Endothelial cell of umbilical vein (primary cell): ENCODE data around the gene GALNT10. TPM values are rescaled to one million over a fixed set of nuclear protein-coding genes. Genes with fewer than 3 reads are reported as not detected.
A peak's percentile ranks its signal among the peaks of the same experiment; 100 is the strongest.

Source experiments
- BruUV-seq: library from RNA; stranded (reverse); fragments of 400-500 nt; replicated peaks from 2 replicates; lab custom pipeline; 2021; lab: Mats Ljungman, UMichigan
- CTCF ChIA-PET: fragments of 300-600, 350-600 bp; sonication (Branson Sonifier 250); formaldehyde crosslinking; loops from one replicate; lab custom pipeline; 2021; ENCODE audit warnings: antibody characterized with exemption, inconsistent platforms; lab: Charles Lee
- POLR2A ChIA-PET: fragments of 300-600, 350-600 bp; sonication (Branson Sonifier 250); formaldehyde crosslinking; loops from one replicate; lab custom pipeline; 2021; ENCODE audit warnings: antibody characterized with exemption, inconsistent platforms; lab: Charles Lee
- DNase-seq: peaks from one replicate; pipeline ENCODE4 v3.0.0-alpha.2; 2011; ENCODE audit warnings: low read depth, low spot score
- FAIRE-seq: peaks from 2 replicates; lab custom pipeline; 2011; peaks lifted over from hg19 to GRCh38; lab: Jason Lieb, UNC
- H2AFZ ChIP-seq: 2 replicates; pipeline ENCODE4 v1.6.0; 2012; ENCODE audit warnings: low read depth, low read length, control low read depth, inconsistent platforms
- H3K27ac ChIP-seq: 2 replicates; pipeline ENCODE4 v1.5.1; 2011; ENCODE audit warnings: low read depth, mild to moderate bottlenecking, control low read depth, low read length, moderate library complexity; ENCODE audit not compliant: insufficient read depth
- H3K27me3 ChIP-seq, 2 experiments: 2 replicates each; pipeline versions ENCODE4 v1.6.0 to v1.6.1; 2011; ENCODE audit warnings: low read length in 2 of 2, mixed read lengths in 1 of 2; ENCODE audit not compliant: control insufficient read depth in 2 of 2, insufficient read depth in 2 of 2
- H3K36me3 ChIP-seq, 2 experiments: 2 replicates in 1 of 2; 3 replicates in 1 of 2; pipeline ENCODE4 v1.5.1; 2011; ENCODE audit warnings: low read length in 2 of 2, mild to moderate bottlenecking in 1 of 2, moderate library complexity in 1 of 2; ENCODE audit not compliant: control insufficient read depth in 2 of 2, insufficient read depth in 2 of 2; ENCODE audit errors: extremely low read depth in 1 of 2
- H3K4me1 ChIP-seq: 3 replicates; pipeline ENCODE4 v1.5.1; 2011; ENCODE audit warnings: mild to moderate bottlenecking, low read length; ENCODE audit not compliant: control insufficient read depth, insufficient read depth; ENCODE audit errors: extremely low read depth
- H3K4me2 ChIP-seq: 2 replicates; pipeline ENCODE4 v1.6.1; 2011; ENCODE audit warnings: low read length, control low read depth, mixed read lengths; ENCODE audit not compliant: insufficient read depth
- H3K4me3 ChIP-seq, 3 experiments: fragments of 200-600 bp in 1 of 3; sonication (generic), shearing (Covaris generic) in 1 of 3; replicated peaks in 1 of 3; 2 replicates each; pipeline ENCODE4 v1.5.1; 2011 to 2016; ENCODE audit warnings: control low read depth in 3 of 3, low read length in 3 of 3, mild to moderate bottlenecking in 2 of 3, inconsistent platforms in 1 of 3, low read depth in 1 of 3, moderate library complexity in 1 of 3; ENCODE audit not compliant: insufficient read depth in 1 of 3
- H3K79me2 ChIP-seq: 2 replicates; pipeline ENCODE4 v1.6.0; 2012; ENCODE audit warnings: low read length, inconsistent platforms; ENCODE audit not compliant: control insufficient read depth, insufficient read depth
- H3K9ac ChIP-seq: replicated peaks from 2 replicates; pipeline ENCODE3; 2011; ENCODE audit warnings: low read length, control low read depth; ENCODE audit not compliant: insufficient read depth; ENCODE audit errors: extremely low read depth
- H3K9me1 ChIP-seq: replicated peaks from 3 replicates; pipeline ENCODE4 v1.6.0; 2011; ENCODE audit warnings: mild to moderate bottlenecking, low read length; ENCODE audit not compliant: control insufficient read depth, insufficient read depth; ENCODE audit errors: extremely low read depth
- H3K9me3 ChIP-seq: replicated peaks from 2 replicates; pipeline ENCODE4 v1.5.1; 2012; ENCODE audit warnings: low read length, inconsistent platforms; ENCODE audit not compliant: control insufficient read depth, insufficient read depth
- H4K20me1 ChIP-seq: replicated peaks from 2 replicates; pipeline ENCODE3; 2011; ENCODE audit warnings: mild to moderate bottlenecking, low read length; ENCODE audit not compliant: control insufficient read depth, insufficient read depth; ENCODE audit errors: extremely low read depth
- CTCF ChIP-seq, 2 donors: IDR thresholded peaks; 1 replicate in 1 of 2; 2 replicates in 1 of 2; pipeline ENCODE4 v1.5.1; 2011; ENCODE audit warnings: low read length in 2 of 2, mild to moderate bottlenecking in 2 of 2, moderate library complexity in 2 of 2, control low read depth in 1 of 2, inconsistent platforms in 1 of 2, low read depth in 1 of 2; ENCODE audit not compliant: insufficient read depth in 1 of 2; ENCODE audit errors: extremely low read depth in 1 of 2
- EZH2 ChIP-seq: IDR thresholded peaks from 2 replicates; pipeline ENCODE4 v1.6.1; 2012; ENCODE audit warnings: borderline replicate concordance, low read depth, mild to moderate bottlenecking, moderate library complexity, low read length, inconsistent platforms; ENCODE audit not compliant: severe bottlenecking
- FOS ChIP-seq: IDR thresholded peaks from 2 replicates; pipeline ENCODE4 v1.6.1; 2011; ENCODE audit warnings: mild to moderate bottlenecking, low read length, moderate library complexity, borderline replicate concordance; ENCODE audit not compliant: insufficient read depth
- GATA2 ChIP-seq: IDR thresholded peaks from 2 replicates; pipeline ENCODE4 v1.7.0; 2011; ENCODE audit warnings: low read depth, mild to moderate bottlenecking, moderate library complexity, mixed read lengths, low read length; ENCODE audit not compliant: insufficient read length, insufficient read depth
- JUN ChIP-seq: IDR thresholded peaks from 2 replicates; pipeline ENCODE4 v1.6.1; 2011; ENCODE audit warnings: borderline replicate concordance, low read depth; ENCODE audit not compliant: insufficient read length, insufficient read depth
- MAX ChIP-seq: IDR thresholded peaks from 2 replicates; pipeline ENCODE4 v1.6.1; 2011; ENCODE audit not compliant: insufficient read depth, insufficient read length
- MYC ChIP-seq: IDR thresholded peaks from one replicate; pipeline ENCODE4 v1.6.1; 2011; ENCODE audit warnings: mild to moderate bottlenecking, low read depth, low read length
- POLR2A ChIP-seq: IDR thresholded peaks from 2 replicates; pipeline ENCODE4 v1.6.1; 2012; ENCODE audit warnings: low read depth, mild to moderate bottlenecking, control low read depth, low read length
- POLR2AphosphoS5 ChIP-seq: IDR thresholded peaks from 2 replicates; pipeline ENCODE4 v1.6.1; 2012; ENCODE audit warnings: low read depth, mild to moderate bottlenecking, control low read depth, low read length, moderate library complexity; ENCODE audit not compliant: insufficient read depth
- dilution Hi-C: fragments of 300-500 bp; cut with MboI; formaldehyde crosslinking; loops from one replicate; pipeline ENCODE4 v1.15.0; 2019; ENCODE audit warnings: low sequenced_read_pairs; ENCODE audit not compliant: extremely low pct_ligation_motif_present
- intact Hi-C: fragments of 100-400 bp; cut with micrococcal nuclease; formaldehyde crosslinking; loops from one replicate; pipeline ENCODE4 v1.10.0; 2022
- polyA plus RNA-seq, 4 experiments: library from polyadenylated mRNA; depleted of rRNA in 3 of 4; stranded (reverse) in 3 of 4; unstranded in 1 of 4; fragments of >200 nt; gene quantifications; 2 replicates each; pipeline versions ENCODE4 v1.2.1 to v1.2.3, GENCODE V29; 2011 to 2012; ENCODE audit warnings: missing spikeins in 1 of 4
- total RNA-seq: library from RNA; stranded (reverse); gene quantifications from 2 replicates; pipeline ENCODE4 v1.2.3, GENCODE V29; 2021

The GALNT10 gene
- total and polyA plus RNA-seq, 2 donors (not counting 3 experiments of a cell fraction or from before 2014, with no cell fraction given) = 70.2 to 77.6 TPM

- H3K9me1 ChIP-seq = no peaks in the 10 kb centered on the region
- H3K27ac ChIP-seq = peak overlapping the region; percentile 95
- H3K79me2 ChIP-seq = peaks cover 16% of the 10 kb centered on the region
- no TSS peak for BruUV-seq
- ChIA-PET CTCF (interaction anchor here (0.7 to 4.6 kb wide), 7 partner anchors 9 to 130 kb away, joined by 3 to 31 read pairs (median 4); partner anchors contain the start of gene GALNT10), POLR2A (interaction anchor here (2.2 kb wide), 1 partner anchor 98 kb away, joined by 12 read pairs; the partner anchor contains the start of gene GALNT10)
- H3K9me3 ChIP-seq = no peaks in the 10 kb centered on the region
- no peaks in the 10 kb centered on the region for H3K36me3 ChIP-seq
- peak; percentile 78 for FAIRE-seq
- DNase-seq = peak; percentile 67
- H3K4me2 ChIP-seq = peak overlapping the region; percentile 78
- intact Hi-C loops (loop anchor here (5.0 to 10.0 kb wide), 3 partner anchors 251 to 709 kb away; partner anchors contain the start of genes CNOT8, FAM114A2, FAXDC2 and MFAP3), dilution Hi-C loops (no loop called here)
- no peaks in the 10 kb centered on the region for H3K27me3 ChIP-seq
- H4K20me1 ChIP-seq = no peaks in the 10 kb centered on the region
- H3K4me3 ChIP-seq = peak overlapping the region in 2 of 3 experiments; percentile 7 to 54
- TF ChIP-seq JUN = no peak
- no peak for TF ChIP-seq GATA2
- TF ChIP-seq POLR2A = no peak
- no peak for TF ChIP-seq MAX
- no peak for TF ChIP-seq EZH2
- no peak for TF ChIP-seq CTCF (IDR thresholded peaks at IDR 0.05; ENCODE audit: extremely low read depth in 1 of 2, insufficient read depth in 1 of 2, low read depth in 1 of 2, low read length in 2 of 2)
- TF ChIP-seq FOS = no peak
- TF ChIP-seq POLR2AphosphoS5 = no peak
- TF ChIP-seq MYC = no peak
- H3K9ac ChIP-seq = peak overlapping the region; percentile 33
- H2AFZ ChIP-seq = no peak overlapping the region
- peaks cover 43% of the 10 kb centered on the region for H3K4me1 ChIP-seq
These were observed 97.6 kb downstream of the GALNT10 start for GRCh38 chr5:154288145-154288544.
